GM13976 (cell line): Measurements from ENCODE around the gene SLC2A8.
A peak's percentile ranks its signal among the peaks of the same experiment; 100 is the strongest.

ENCODE experiments used
- DNase-seq: peaks from one replicate; pipeline ENCODE4 v3.0.0; 2012; ENCODE audit warnings: low spot score
- CTCF ChIP-seq: IDR thresholded peaks from 2 replicates; pipeline ENCODE4 v1.5.1; 2012; ENCODE audit warnings: borderline replicate concordance, mild to moderate bottlenecking; ENCODE audit not compliant: insufficient read depth; ENCODE audit errors: extremely low read depth, missing control alignments, control extremely low read depth
- in situ Hi-C: fragments of 300-500 bp; cut with MboI; formaldehyde crosslinking; loops from one replicate; pipeline ENCODE4 v1.12.0; 2022; ENCODE audit warnings: low sequenced_read_pairs, mixed read lengths, inconsistent platforms; ENCODE audit not compliant: unreplicated experiment

Gene SLC2A8, protein sequence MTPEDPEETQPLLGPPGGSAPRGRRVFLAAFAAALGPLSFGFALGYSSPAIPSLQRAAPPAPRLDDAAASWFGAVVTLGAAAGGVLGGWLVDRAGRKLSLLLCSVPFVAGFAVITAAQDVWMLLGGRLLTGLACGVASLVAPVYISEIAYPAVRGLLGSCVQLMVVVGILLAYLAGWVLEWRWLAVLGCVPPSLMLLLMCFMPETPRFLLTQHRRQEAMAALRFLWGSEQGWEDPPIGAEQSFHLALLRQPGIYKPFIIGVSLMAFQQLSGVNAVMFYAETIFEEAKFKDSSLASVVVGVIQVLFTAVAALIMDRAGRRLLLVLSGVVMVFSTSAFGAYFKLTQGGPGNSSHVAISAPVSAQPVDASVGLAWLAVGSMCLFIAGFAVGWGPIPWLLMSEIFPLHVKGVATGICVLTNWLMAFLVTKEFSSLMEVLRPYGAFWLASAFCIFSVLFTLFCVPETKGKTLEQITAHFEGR

DNA sequence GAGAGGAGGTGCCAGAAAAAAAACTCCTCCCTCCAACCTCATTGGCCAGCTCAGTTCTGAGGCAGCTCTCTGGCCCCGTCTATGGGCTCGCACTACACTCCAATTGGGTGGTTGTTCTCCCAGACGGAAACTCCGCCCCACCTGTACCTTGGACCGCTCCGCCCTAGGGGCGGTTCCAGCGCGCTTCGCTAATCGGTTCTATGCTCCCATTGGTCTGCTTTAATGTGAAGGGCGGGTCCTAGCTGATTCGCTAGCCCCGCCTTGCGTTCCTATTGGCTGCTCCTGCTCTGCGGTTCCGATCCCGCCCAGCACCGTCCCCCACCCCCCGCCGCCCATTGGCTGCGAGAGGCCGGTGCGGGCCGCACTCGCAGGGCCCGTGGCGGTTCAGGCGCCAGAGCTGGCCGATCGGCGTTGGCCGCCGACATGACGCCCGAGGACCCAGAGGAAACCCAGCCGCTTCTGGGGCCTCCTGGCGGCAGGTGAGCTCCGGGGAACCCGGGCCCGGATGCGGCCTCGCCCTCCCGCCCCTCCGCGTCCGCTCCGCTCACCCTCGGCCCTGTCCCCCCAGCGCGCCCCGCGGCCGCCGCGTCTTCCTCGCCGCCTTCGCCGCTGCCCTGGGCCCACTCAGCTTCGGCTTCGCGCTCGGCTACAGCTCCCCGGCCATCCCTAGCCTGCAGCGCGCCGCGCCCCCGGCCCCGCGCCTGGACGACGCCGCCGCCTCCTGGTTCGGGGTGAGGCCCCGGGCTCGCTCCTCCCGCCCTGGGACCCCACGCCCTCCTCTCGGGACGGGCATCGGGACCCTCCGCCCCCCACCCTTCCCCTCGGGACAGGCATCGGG is at the start of gene SLC2A8:
Gene SLC2A8 (plus strand): TSS at position 362 of the 838 bp plus-strand sequence. CDS start 62 bp downstream, at position 424.
- TF ChIP-seq CTCF, result no peak
- DNase-seq, result peak; percentile 96
- in situ Hi-C loops, result no loop called here

- in situ Hi-C loops, result no loop called here
- peak; percentile 55 for TF ChIP-seq CTCF
- peak; percentile 40 for DNase-seq
Measured at GRCh38 chr9:127347831-127348776, 48.9 kb upstream of the SLC2A8 start.

GRCh38 chr9:127349483-127350113 is 47.4 kb upstream of the SLC2A8 start:
- DNase-seq, result no peak
- in situ Hi-C loops, result no loop called here

DNA sequence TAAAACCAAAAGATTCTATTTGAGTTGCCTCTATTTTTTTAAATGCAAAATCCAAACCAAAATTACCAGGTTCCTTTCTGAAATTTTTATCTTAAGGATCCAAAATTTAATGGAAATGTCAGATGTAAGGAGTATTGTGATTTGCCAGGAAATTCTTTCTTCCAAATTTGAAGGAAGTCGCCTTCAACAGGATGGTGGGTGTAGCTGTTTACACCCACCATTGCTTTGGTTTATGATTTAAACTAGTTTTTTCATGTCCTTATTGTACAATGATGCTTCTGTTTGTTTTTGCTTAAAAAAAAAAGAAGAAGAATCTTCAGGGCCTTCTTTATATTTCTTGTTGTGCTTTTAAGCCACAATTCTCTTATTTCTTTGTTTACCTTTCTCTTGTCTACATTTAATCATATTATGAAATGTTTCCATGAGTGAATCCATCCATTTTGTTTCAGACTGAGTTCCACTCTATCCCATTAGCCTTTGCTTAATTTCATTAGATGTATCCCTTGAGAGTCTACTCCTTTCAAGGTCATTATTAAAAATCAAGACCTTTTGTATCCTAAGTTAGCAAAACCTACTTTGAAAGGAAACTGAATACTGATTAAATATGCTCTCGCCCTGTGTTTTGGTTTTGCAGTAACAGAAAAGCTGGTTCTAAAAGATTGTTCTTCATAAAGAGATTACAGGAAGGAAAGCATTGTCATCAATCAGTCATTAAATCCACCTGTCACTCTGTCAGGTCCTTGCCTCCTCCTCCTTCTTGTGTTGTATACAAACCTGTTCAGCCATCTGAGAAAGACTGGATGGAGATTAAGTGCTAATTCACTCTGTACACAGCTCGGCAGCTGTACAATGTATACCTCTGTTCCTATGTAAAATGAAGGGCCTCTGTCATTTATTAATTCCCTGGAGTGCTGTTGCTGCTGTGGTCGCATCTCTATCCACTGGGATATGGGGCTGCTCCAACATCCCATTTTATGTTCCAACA is 45.5 kb upstream of the SLC2A8 start:
- no peak for DNase-seq
- TF ChIP-seq CTCF, result no peak
- in situ Hi-C loops, result no loop called here

More at GRCh38 chr9:127349483-127350113, 47.4 kb upstream of the SLC2A8 start:
- TF ChIP-seq CTCF, result no peak

- no peak for TF ChIP-seq CTCF
- in situ Hi-C loops, result no loop called here
- no peak for DNase-seq
Measured at GRCh38 chr9:127353882-127354281, 43.1 kb upstream of the SLC2A8 start.
